ENCODE data around the gene LNPK.

Gene LNPK

GRCh38 chr2:176035013-176035691 is 33.1 kb upstream of the LNPK start:
- Histone ChIP-seq H4K20me1 (ENCODE audit: control insufficient read depth, insufficient read depth, low read depth, low read length) (no peaks in the 10 kb centered on the region), H3K4me3 (ENCODE audit: low read length) (no peak overlapping the region), H3K4me2 (ENCODE audit: low read length) (no peak overlapping the region), H3K36me3 (ENCODE audit: control insufficient read depth, low read length) (no peaks in the 10 kb centered on the region), H3K27ac (ENCODE audit: low read depth, low read length) (no peak overlapping the region), H3K4me1 (ENCODE audit: control insufficient read depth, low read length) (no peaks in the 10 kb centered on the region), H3K9me3 (ENCODE audit: control insufficient read depth, insufficient read depth, low read length) (no peaks in the 10 kb centered on the region), H3K79me2 (ENCODE audit: control insufficient read depth, low read length) (no peaks in the 10 kb centered on the region), H3K27me3 (ENCODE audit: control insufficient read depth, low read length) (peaks cover 4% of the 10 kb centered on the region; the same call in 1 of the 2 replicates), H3F3A (ENCODE audit: control insufficient read depth, insufficient read depth) (no peaks in the 10 kb centered on the region), H3K9me2 (replicated peaks; ENCODE audit: control insufficient read depth, low read length) (no peaks in the 10 kb centered on the region)
- TF ChIP-seq EZH2phosphoT487 (IDR thresholded peaks at IDR 0.05; ENCODE audit: borderline replicate concordance, low read length), result no peak

GRCh38 chr2:176027806-176028205 is 25.7 kb upstream of the LNPK start:
- Histone ChIP-seq H3K9me2 (replicated peaks; ENCODE audit: control insufficient read depth, low read length) (no peaks in the 10 kb centered on the region), H3K36me3 (ENCODE audit: control insufficient read depth, low read length) (no peaks in the 10 kb centered on the region), H3K9me3 (ENCODE audit: control insufficient read depth, insufficient read depth, low read length) (no peaks in the 10 kb centered on the region), H3K27ac (ENCODE audit: low read depth, low read length) (no peak overlapping the region), H4K20me1 (ENCODE audit: control insufficient read depth, insufficient read depth, low read depth, low read length) (no peaks in the 10 kb centered on the region), H3K27me3 (ENCODE audit: control insufficient read depth, low read length) (peaks cover 8% of the 10 kb centered on the region), H3F3A (ENCODE audit: control insufficient read depth, insufficient read depth) (no peaks in the 10 kb centered on the region), H3K4me3 (ENCODE audit: low read length) (no peak overlapping the region), H3K79me2 (ENCODE audit: control insufficient read depth, low read length) (no peaks in the 10 kb centered on the region), H3K4me2 (ENCODE audit: low read length) (no peak overlapping the region), H3K4me1 (ENCODE audit: control insufficient read depth, low read length) (no peaks in the 10 kb centered on the region)
- TF ChIP-seq EZH2phosphoT487 (IDR thresholded peaks at IDR 0.05; ENCODE audit: borderline replicate concordance, low read length) (no peak), CTCF (IDR thresholded peaks at IDR 0.05; ENCODE audit: low read depth, low read length, poor library complexity, severe bottlenecking) (no peak)

- H3K9me3 ChIP-seq (ENCODE audit: control insufficient read depth, insufficient read depth, low read length), result no peaks in the 10 kb centered on the region
- H3K4me1 ChIP-seq (ENCODE audit: control insufficient read depth, low read length), result no peaks in the 10 kb centered on the region
These were observed 23.9 kb upstream of the LNPK start for GRCh38 chr2:176025932-176026331.

More at GRCh38 chr2:176025932-176026331, 23.9 kb upstream of the LNPK start:
- Histone ChIP-seq H3K36me3 (ENCODE audit: control insufficient read depth, low read length) (no peaks in the 10 kb centered on the region), H3K27ac (ENCODE audit: low read depth, low read length) (no peak overlapping the region), H3K4me3 (ENCODE audit: low read length) (no peak overlapping the region), H3F3A (ENCODE audit: control insufficient read depth, insufficient read depth) (no peaks in the 10 kb centered on the region), H3K4me2 (ENCODE audit: low read length) (no peak overlapping the region), H3K9me2 (replicated peaks; ENCODE audit: control insufficient read depth, low read length) (no peaks in the 10 kb centered on the region), H3K79me2 (ENCODE audit: control insufficient read depth, low read length) (no peaks in the 10 kb centered on the region), H3K27me3 (ENCODE audit: control insufficient read depth, low read length) (peaks cover 4% of the 10 kb centered on the region; the same call in 1 of the 2 replicates), H4K20me1 (ENCODE audit: control insufficient read depth, insufficient read depth, low read depth, low read length) (no peaks in the 10 kb centered on the region)
- TF ChIP-seq CTCF (IDR thresholded peaks at IDR 0.05; ENCODE audit: low read depth, low read length, poor library complexity, severe bottlenecking) (no peak), EZH2phosphoT487 (IDR thresholded peaks at IDR 0.05; ENCODE audit: borderline replicate concordance, low read length) (no peak)

Measured in DOHH2 (cell line).